Effector memory CD8-positive, alpha-beta T cell (primary cell): Measurements from ENCODE around the gene IDS.
"Not testable (repeated sequence)": the region's sequence is repeated elsewhere in the genome, so short reads cannot be mapped to it uniquely, and the experiment has no call there.

Source experiments
- ATAC-seq: fragments of 150-1000 bp; cut with Tn5 transposase; replicated peaks from 2 replicates; pipeline ENCODE4 v1.10.0; 2021; ENCODE audit warnings: mild to moderate bottlenecking, moderate library complexity
- DNase-seq, 3 experiments: peaks; one replicate each; pipeline ENCODE4 v3.0.0; 2021
- H3K27ac Mint-ChIP-seq, 2 donors: one replicate each; pipeline ENCODE4 v1.8.0; 2022; ENCODE audit warnings: mild to moderate bottlenecking in 2 of 2, mixed read lengths in 2 of 2, moderate library complexity in 2 of 2
- H3K27me3 Mint-ChIP-seq, 2 donors: one replicate each; pipeline ENCODE4 v1.8.0; 2022; ENCODE audit warnings: mixed read lengths in 2 of 2
- H3K36me3 Mint-ChIP-seq: one replicate; pipeline ENCODE4 v1.8.0; 2022; ENCODE audit warnings: mild to moderate bottlenecking, moderate library complexity, mixed read lengths; ENCODE audit not compliant: insufficient read depth
- H3K4me1 Mint-ChIP-seq, 2 donors: one replicate each; pipeline ENCODE4 v1.8.0; 2022; ENCODE audit warnings: low read depth in 2 of 2, mixed read lengths in 2 of 2
- H3K4me3 Mint-ChIP-seq, 2 donors: one replicate each; pipeline ENCODE4 v1.8.0; 2022; ENCODE audit warnings: mild to moderate bottlenecking in 2 of 2, mixed read lengths in 2 of 2, moderate library complexity in 2 of 2
- H3K9me3 Mint-ChIP-seq, 2 donors: one replicate each; pipeline ENCODE4 v1.8.0; 2022; ENCODE audit warnings: mixed read lengths in 2 of 2

The IDS gene

DNA sequence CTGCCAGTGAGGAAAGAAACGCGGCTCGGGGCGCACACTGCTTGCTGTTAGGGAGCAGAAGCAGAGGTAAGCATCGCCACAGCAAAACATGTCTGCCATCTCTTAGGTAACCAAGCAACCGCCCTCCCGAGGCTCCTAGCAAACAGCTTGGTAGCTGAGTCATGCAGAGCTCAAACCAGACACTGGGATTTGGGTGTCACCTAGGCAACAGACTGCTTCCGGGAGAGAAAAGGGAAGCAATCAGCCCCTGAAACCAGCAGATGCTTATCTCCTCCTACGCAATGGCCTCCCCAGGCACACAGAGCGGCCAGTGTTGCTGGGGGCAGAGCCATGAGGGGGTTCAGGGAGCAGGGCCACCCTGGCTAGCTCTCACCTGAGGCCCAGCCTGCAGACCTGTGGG, 1.7 kb downstream of the IDS start:
- ATAC-seq (peak; percentile 61), DNase-seq (peak; percentile 62 to 73 (median 64))
- H3K9me3 Mint-ChIP-seq, H3K36me3 Mint-ChIP-seq, H3K27me3 Mint-ChIP-seq: not testable (repeated sequence)
- Mint-ChIP-seq H3K4me3 (peak overlapping the region; percentile 95 to 97), H3K4me1 (peaks cover 27 to 29% of the 10 kb centered on the region in 2 donors), H3K27ac (peak overlapping the region; percentile 99 to 100)

DNA sequence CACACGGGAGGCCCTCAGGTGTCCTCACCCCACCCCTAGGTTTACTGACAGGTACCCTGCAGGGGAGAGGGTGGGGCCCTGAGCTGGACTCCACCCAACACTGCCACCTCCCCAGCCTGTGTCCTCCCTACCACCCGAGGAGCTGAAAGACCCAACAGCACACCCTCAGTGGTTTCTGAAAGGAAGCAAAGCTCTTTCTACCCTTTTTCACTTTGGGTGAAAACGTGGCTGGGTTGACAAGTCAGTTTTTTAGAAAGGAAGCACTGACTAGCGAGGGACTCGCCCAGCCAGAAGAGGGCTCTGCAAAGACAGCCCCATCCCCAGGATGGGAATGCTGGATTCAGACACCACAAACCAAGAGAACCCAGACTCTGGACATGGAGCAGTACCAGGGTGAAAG, 2.2 kb downstream of the IDS start:
- H3K9me3 Mint-ChIP-seq, DNase-seq, H3K27me3 Mint-ChIP-seq, H3K36me3 Mint-ChIP-seq: not testable (repeated sequence)
- H3K27ac Mint-ChIP-seq, result peak overlapping the region; percentile 99 to 100
- peak; percentile 7 for ATAC-seq
- peak overlapping the region; percentile 48 to 95 for H3K4me3 Mint-ChIP-seq
- H3K4me1 Mint-ChIP-seq, result peaks cover 27 to 31% of the 10 kb centered on the region in 2 donors

DNA sequence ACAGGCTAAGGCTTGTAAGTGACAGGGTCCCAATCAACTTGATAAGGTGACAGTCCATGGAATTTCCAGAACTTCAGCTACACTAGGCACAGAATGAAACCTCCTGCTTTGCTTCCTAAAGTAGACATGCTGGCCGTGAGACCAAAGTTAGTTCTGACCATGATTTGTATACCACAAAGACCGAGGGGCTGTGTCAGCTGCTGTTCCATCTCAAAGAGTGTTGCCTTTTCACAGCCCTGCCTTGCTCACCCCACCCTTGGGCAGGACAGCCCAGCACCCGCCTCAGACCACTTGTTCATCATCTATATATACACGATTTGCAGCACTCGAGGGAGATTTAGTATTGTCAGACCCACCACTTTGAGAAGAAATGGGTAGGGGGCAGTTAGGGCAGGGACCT, 5.3 kb downstream of the IDS start:
- Mint-ChIP-seq H3K9me3 (no peaks in the 10 kb centered on the region), H3K4me1 (peaks cover 25 to 31% of the 10 kb centered on the region in 2 donors), H3K27me3 (no peaks in the 10 kb centered on the region), H3K27ac (peak overlapping the region; percentile 68 to 84), H3K36me3 (no peaks in the 10 kb centered on the region), H3K4me3 (no peak overlapping the region)
- ATAC-seq (no peak), DNase-seq (no peak)

DNA sequence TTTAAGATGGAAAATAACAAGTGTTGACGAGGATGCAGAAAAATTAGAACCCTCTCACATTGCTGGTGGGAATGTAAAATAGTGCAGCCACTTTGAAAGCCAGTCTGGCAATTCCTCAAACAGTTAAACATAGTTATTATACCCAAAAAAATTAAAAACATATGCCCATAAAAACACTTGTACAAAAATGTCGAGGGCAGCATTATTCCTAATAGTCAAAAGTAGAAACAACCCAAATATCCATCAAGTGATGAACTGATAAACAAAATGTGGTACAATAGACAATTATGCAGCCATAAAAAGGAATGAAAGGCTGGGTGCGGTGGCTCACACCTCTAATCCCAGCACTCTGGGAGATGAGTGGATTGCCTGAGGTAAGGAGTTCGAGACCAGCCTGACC, 6.3 kb downstream of the IDS start:
- Mint-ChIP-seq H3K4me1 (peaks cover 16 to 24% of the 10 kb centered on the region in 2 donors), H3K27ac (peak overlapping the region in 1 of 2 donors; percentile 8), H3K4me3 (peak overlapping the region in 1 of 2 donors; percentile 3), H3K27me3 (no peaks in the 10 kb centered on the region), H3K36me3 (no peaks in the 10 kb centered on the region), H3K9me3 (no peaks in the 10 kb centered on the region)
- DNase-seq, result no peak
- ATAC-seq, result no peak

DNA sequence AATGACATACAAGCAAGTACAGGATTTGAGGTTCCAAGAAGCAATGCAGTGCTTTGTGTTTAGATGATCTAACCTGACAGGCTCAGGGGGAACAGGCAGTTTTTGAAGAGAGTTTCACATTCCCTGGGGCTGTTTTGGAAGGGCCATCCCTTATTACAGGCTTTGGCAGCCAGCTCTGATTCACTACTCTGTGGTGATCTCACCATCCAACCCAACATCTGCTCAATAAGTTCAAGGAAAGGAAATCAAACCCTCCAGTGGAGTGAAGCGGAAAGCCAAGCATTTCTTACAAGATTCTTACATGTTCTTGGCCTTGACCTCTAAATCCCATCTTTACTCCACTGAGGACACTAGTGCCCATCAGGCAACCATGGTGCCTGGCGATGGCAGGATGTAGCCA, 7.5 kb downstream of the IDS start:
- Mint-ChIP-seq H3K27me3 (no peaks in the 10 kb centered on the region), H3K36me3 (no peaks in the 10 kb centered on the region), H3K4me1 (peaks cover 16 to 20% of the 10 kb centered on the region in 2 donors), H3K4me3 (peak overlapping the region in 1 of 2 donors; percentile 35), H3K9me3 (no peaks in the 10 kb centered on the region), H3K27ac (peak overlapping the region; percentile 31 to 51)
- ATAC-seq (no peak), DNase-seq (no peak)

DNA sequence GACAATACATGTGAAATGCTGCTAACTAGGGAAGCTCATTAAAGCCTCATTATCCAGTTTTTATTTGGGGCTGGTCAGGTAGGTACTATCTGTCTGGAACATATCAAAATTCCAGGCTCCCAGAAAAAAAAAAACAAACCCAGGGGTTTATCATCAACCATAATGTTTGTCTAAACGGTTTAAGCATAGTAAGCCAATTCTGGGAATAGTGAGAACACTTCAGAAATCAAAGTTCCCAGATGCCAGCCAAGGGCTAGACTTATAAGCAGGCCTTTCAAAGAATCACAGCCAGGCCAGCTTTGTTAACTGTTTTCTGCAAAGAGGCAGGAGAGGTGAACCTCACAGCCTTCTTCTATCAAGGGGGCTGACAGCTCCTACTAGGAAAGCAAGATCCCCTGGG, 8.1 kb downstream of the IDS start:
- H3K36me3 Mint-ChIP-seq, result no peaks in the 10 kb centered on the region
- ATAC-seq, result no peak
- H3K27me3 Mint-ChIP-seq, result no peaks in the 10 kb centered on the region
- peaks cover 16 to 18% of the 10 kb centered on the region in 2 donors for H3K4me1 Mint-ChIP-seq
- no peaks in the 10 kb centered on the region for H3K9me3 Mint-ChIP-seq
- H3K4me3 Mint-ChIP-seq, result no peak overlapping the region
- peak overlapping the region; percentile 35 to 77 for H3K27ac Mint-ChIP-seq
- no peak for DNase-seq

DNA sequence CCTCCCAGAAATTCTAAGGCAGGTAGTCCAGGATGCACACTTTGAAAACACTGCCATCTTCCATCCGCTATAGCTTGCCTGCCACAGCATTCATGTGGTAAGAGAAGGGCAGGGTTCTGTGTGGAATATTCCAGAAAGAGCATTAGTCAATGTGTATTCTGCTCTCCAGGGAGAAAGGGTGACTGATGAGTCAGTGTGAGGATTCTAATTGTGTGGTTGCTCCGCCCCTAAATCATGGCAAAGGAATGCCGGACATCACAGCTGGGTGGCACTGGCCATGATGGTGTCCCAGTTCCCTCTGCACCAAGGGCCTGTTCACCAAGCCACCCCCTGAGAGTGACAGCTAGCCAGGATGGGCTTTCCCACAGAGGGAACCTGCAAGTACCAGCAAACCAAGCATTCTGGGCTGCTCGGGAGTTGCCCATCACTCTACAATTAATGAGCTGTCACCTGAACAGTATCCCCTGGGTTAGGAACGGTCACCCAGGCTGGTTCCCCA, 9.5 kb downstream of the IDS start:
- Mint-ChIP-seq H3K4me1 (peaks cover 16 to 17% of the 10 kb centered on the region in 2 donors), H3K27ac (peak overlapping the region in 1 of 2 donors; percentile 77), H3K36me3 (no peaks in the 10 kb centered on the region), H3K4me3 (no peak overlapping the region), H3K27me3 (no peaks in the 10 kb centered on the region), H3K9me3 (no peaks in the 10 kb centered on the region)
- ATAC-seq, result no peak
- DNase-seq, result no peak

DNA sequence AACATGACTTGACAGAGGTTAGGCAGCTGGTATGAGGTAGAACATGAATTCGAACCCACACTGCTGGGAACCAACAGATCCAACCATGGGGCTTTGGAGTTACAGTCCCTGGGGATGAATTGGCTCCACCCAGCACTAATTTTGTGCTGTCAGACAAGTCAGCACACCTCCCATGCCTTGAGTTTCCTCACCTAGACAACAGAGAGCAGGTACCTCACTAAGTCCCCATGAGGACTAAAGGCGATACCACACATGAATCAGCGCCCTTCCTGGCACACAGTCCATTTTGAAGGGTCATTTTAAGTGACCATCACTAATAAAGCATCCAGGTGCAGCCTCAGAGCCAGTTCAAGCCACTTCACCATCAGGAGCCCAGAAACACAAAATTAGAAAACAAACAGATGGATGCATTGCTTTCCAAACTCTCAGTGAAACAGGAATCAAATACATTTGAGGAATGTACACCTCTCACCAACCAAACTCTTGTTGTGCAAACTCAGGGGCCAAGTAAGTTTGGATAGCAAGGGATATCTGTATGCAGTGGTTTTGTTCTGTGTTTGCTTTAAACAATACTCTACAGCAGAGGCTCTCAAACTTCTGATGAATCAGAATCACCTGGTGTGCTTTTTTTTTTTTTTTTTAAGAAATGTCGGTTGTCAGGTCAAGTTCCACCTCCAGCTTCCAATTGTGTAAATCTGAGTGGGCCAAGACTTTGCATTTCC, 10.1 kb downstream of the IDS start:
- ATAC-seq (no peak), DNase-seq (no peak)
- Mint-ChIP-seq H3K4me3 (no peak overlapping the region), H3K9me3 (no peaks in the 10 kb centered on the region), H3K4me1 (peaks cover 14 to 16% of the 10 kb centered on the region in 2 donors), H3K27me3 (no peaks in the 10 kb centered on the region), H3K27ac (peak overlapping the region in 1 of 2 donors; percentile 77), H3K36me3 (no peaks in the 10 kb centered on the region)

DNA sequence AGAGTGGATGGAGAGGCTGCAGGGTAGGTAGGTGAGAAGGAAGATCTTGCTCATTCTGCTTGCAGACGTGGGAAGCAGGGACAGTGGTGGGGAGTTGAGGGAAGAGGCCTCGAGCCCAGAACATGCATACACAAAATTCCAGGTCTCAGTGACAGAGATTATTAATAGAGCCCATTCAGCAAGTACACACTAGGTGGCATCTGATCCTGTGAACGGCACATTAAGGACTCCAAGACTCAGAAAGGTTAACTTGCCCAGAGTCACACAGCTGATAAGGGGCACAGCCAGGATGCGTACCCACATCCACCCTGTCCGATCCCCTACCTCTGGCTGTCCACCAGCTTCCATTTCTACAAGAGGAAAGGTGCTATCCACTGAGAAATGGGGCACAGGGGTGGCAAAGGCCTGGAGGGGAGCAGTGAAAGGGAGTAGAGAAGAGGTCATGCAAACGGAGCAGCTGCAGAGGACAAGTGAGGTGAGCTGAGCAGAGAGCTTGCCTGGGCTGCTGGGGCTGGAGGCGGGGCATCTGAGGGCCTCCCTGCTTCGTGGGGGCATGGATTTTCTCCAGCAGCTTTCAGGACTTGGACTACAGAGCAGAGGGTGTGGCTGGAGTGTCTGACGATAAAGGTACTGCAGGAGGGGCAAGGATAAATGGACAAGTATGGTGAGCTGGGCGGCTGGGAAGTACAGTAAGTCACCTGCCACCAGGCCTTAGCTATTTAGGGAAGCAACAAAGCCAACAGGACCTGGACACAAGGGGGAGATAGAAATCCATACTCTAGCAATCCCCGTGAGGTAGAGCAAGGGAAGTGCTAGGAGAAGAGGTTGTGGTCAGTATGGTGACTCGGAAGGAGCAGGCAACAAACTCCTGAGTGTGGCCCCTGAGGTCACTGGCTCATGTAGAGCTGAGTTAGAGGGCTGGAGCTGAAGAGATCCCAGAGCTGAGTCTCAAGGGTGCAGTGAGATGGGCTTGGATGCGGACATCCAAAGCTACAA, 11.2 kb downstream of the IDS start:
- peak; percentile 9 for ATAC-seq
- no peak for DNase-seq
- Mint-ChIP-seq H3K27ac (no peak overlapping the region), H3K36me3 (no peaks in the 10 kb centered on the region), H3K27me3 (no peaks in the 10 kb centered on the region), H3K4me1 (peaks cover 12 to 16% of the 10 kb centered on the region in 2 donors), H3K4me3 (no peak overlapping the region), H3K9me3 (no peaks in the 10 kb centered on the region)

DNA sequence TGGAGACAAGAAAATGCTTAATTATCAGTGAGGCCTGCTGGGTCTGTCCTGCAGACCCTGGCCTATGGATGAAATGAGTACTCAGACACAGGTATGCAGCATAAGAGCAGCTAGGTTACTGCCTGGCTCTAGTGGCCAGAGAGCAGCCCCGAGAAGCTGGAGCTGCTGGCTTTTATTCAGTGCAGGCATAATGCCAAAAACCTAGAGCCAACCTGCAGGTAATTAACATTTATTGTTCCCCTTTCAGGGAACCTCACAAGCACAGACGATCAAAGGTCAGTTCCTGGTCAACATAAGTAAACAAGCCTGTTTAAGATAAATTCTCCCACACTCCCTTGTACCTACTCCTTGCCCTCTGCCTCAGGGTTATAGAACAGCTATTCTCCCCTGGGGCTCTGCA, 13.3 kb downstream of the IDS start:
- peaks cover 9% of the 10 kb centered on the region for H3K36me3 Mint-ChIP-seq
- H3K9me3 Mint-ChIP-seq, result no peaks in the 10 kb centered on the region
- no peak overlapping the region for H3K27ac Mint-ChIP-seq
- DNase-seq (no peak), ATAC-seq (no peak)
- H3K4me1 Mint-ChIP-seq, result peaks cover 12 to 15% of the 10 kb centered on the region in 2 donors
- no peaks in the 10 kb centered on the region for H3K27me3 Mint-ChIP-seq
- H3K4me3 Mint-ChIP-seq, result no peak overlapping the region

DNA sequence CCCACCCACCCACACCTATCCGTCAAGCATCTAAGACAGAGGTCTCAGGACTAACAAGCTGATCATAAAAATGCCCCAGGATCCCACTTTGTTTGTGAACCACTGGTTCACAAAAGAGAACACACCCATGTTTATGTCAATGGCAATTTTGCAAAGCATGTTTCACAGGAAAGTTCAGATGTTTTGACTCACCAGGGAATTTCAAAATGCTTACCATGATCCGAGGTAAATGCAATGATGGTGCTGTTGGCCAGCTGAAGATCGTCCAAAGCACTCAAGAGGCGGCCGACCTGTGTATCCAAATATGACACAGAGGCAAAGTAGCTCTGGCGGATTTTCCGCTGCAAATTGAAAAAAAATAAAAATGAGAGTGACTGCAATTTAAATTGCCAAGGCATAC, 15.0 kb downstream of the IDS start:
- Mint-ChIP-seq H3K36me3 (peaks cover 26% of the 10 kb centered on the region), H3K27me3 (no peaks in the 10 kb centered on the region), H3K9me3 (no peaks in the 10 kb centered on the region), H3K4me1 (peaks cover 15 to 16% of the 10 kb centered on the region in 2 donors), H3K4me3 (no peak overlapping the region), H3K27ac (no peak overlapping the region)
- ATAC-seq, result no peak
- no peak for DNase-seq

DNA sequence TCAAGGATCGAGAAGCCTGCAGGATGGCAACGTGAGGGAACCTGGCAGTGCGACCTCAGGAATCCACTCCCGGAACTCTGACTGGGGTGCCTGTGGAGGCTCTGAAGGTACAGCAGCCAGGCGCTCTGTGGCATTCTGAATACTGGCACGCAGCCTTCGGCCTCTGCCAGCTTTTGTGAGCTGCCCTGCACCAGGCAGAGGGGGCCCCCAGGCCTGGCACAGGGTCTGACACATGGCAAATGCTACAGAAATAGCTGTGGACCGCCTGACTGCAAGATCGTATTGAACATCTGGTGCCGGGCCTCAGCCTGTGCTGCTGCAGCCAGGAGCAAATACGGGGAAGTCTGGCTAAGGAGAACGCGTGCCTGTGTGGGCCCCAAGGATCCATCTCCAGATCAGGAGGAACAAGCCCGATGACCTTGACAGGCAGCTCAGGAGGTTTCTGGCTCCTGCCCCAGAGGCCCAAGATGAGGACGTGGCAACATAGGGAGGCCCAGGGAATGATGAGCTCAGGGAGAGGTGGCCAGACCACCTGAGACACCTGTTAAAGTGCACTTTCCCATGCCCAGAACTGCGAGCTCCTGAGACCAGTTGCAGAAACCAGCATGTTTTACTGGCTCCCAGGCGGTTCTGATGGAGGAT, 16.6 kb downstream of the IDS start:
- H3K27ac Mint-ChIP-seq, result peak overlapping the region in 1 of 2 donors; percentile 26
- H3K9me3 Mint-ChIP-seq, DNase-seq: not testable (repeated sequence)

DNA sequence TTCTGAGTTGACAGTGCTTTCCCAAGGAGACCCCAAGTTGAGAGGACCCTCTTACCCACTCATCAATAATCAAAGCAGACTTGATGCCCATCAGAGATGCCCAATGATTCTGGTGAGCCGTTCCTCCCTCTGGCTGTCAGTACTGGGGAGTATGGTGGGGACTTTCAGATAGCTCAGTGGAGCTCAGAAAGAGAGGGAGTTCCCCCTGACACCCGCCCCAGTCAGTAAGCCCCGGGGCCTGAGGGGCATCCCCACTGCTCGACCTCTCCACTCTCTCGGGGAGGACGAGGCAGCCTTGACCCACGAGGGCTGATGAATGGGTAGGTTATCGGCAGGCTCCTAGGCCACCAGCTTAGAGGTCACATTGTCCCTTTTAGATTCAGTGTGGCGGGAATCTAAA, 17.1 kb downstream of the IDS start:
- H3K9me3 Mint-ChIP-seq, H3K27me3 Mint-ChIP-seq, H3K27ac Mint-ChIP-seq, H3K4me3 Mint-ChIP-seq, DNase-seq: not testable (repeated sequence)
- Mint-ChIP-seq H3K4me1 (peaks cover 16 to 19% of the 10 kb centered on the region in 2 donors), H3K36me3 (peaks cover 47% of the 10 kb centered on the region)
- peak; percentile 23 for ATAC-seq

More for the DNA sequence above, 16.6 kb downstream of the IDS start:
- peak overlapping the region in 1 of 2 donors; percentile 51 for H3K4me3 Mint-ChIP-seq
- not testable (repeated sequence) for H3K27me3 Mint-ChIP-seq, ATAC-seq
- H3K4me1 Mint-ChIP-seq, result peaks cover 16 to 19% of the 10 kb centered on the region in 2 donors
- H3K36me3 Mint-ChIP-seq, result peaks cover 41% of the 10 kb centered on the region
